ENCODE measurements around the gene CA6.
"Not testable (repeated sequence)": the region's sequence is repeated elsewhere in the genome, so short reads cannot be mapped to it uniquely, and the experiment has no call there.

Gene CA6

DNA sequence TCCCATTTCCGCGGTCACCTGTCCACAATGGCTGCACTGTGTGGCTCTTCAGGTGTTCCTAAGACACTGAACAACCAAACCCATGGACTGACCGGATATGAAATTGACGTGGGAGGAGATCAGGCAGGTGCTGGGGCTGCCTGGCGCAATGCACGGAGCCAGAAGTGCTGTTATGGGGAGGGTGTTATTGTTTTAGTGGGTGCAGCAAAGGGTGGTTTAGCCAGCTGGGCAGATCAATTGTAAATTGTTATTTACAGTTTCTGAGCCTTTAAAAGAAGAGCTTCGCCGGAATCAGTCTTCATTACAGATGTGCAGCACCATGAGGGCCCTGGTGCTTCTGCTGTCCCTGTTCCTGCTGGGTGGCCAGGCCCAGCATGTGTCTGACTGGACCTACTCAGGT is at the start of gene CA6:
CA6 (plus strand) TSS at position 301 of the 400 bp plus-strand sequence; CDS start at position 320, 19 bp downstream.
- no peak for DNase-seq

DNA sequence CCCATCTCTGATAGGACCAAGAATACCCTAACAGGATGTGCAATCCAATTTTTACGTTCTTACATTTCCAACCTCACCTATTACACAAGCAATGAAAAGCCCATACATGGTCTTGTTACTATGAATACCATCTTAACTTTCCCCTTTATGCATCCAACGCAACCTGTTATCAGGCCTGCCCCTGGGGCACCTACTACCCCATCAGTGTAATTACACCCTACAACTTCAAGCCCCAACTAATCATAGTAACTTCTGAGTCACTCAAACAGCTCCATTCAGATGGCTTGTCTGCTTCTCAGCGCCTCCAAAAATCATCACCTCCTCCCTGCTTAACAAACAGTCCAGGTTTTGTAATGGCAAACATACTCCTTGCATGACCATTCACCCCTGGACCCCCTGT is 48.9 kb upstream of the CA6 start:
- not testable (repeated sequence) for DNase-seq

DNA sequence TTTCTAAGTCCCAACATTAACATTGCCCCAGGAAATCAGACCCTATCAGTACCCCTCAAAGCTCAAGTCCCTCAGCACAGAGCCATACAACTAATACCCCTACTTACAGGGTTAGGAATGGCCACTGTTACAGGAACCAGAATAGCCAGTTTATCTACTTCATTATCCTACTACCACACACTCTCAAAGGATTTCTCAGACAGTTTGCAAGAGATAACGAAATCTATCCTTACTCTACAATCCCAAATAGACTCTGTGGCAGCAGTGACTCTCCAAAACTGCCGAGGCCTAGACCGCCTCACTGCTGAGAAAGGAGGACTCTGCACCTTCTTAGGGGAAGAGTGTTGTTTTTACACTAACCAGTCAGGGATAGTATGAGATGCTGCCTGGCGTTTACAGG is 48.2 kb upstream of the CA6 start:
- DNase-seq, result not testable (repeated sequence)

DNA sequence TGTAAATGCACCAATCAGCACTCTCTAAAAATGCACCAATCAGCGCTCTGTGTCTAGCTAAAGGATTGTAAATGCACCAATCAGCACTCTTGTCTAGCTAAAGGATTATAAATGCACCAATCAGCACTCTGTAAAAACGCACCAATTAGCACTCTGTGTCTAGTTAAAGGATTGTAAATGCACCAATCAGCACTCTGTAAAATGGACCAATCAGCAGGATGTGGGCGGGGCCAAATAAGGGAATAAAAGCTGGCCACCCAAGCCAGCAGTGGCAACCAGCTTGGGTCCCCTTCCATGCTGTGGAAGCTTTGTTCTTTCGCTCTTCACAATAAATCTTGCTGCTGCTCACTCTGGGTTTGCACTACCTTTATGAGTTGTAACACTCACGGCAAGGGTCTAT is 47.2 kb upstream of the CA6 start:
- DNase-seq, result not testable (repeated sequence)

DNA sequence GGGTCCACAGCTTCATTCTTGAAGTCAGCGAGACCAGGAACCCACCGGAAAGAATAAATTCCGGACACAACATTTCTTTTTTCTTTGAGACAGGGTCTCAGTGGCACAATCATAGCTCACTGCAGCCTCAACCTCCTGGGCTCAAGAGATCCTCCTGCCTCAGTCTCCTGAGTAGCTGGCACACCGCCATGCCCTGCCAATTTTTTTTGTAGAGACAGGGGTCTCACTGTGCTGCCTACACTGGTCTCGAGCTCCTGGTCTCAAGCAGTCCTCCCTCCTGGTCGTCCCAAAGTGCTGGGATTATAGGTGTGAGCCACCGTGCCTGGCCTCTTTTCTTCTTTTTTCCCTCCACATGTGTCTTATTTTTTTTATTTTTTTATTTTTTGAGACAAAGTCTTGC is 46.6 kb upstream of the CA6 start:
- no peak for DNase-seq

DNA sequence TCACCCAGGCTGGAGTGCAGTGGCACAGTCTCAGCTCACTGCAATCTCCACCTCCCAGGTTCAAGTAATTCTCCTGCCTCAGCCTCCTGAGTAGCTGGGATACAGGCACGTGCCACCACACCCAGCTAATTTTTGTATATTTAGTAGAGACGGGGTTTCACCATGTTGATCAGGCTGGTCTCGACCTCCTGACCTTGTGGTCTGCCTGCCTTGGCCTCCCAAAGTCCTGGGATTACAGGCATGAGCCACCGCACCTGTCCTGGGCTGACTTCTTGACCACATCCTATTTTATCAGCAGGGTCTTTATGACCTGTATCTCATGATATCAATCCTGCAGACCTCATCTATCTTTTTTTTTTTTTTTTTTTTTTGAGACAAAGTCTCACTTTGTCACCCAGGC is 45.0 kb upstream of the CA6 start:
- not testable (repeated sequence) for DNase-seq

DNA sequence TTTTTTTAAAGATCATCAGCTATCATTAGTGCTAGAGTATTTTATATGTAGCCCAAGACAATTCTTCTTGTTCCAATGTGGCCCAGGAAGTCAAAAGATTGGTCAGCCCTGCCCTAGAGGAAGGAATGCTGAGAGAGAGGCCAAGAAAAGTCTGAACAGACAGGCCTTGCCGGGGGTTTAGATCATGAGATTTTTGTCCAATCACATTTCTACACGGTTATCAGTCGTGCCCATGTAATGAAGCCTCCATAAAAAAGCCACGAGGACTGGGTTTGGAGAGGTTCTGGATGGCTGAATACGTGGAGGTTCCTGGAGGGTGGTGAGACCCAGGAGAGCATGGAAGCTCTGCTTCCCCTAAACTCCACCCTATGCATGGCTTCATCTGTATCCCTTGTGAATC is 42.9 kb upstream of the CA6 start:
- DNase-seq, result no peak

DNA sequence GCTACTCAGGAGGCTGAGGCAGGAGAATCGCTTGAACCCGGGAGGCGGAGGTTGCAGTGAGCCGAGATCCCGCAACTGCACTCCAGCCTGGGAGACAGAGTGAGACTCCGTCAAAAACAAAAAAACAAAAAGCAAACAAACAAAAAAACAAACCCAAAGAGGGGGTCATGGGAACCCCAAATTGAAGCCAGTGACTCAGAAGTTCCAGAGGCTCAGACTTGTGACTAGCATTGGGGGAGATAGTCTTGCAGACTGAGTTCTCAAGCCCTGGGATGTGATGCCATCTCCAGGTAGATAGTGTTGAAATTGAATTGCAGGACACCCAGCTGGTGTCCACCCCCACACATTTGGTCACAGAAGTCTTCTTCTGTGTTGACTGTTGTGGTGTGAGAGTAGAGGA is 42.3 kb upstream of the CA6 start:
- DNase-seq, result no peak

DNA sequence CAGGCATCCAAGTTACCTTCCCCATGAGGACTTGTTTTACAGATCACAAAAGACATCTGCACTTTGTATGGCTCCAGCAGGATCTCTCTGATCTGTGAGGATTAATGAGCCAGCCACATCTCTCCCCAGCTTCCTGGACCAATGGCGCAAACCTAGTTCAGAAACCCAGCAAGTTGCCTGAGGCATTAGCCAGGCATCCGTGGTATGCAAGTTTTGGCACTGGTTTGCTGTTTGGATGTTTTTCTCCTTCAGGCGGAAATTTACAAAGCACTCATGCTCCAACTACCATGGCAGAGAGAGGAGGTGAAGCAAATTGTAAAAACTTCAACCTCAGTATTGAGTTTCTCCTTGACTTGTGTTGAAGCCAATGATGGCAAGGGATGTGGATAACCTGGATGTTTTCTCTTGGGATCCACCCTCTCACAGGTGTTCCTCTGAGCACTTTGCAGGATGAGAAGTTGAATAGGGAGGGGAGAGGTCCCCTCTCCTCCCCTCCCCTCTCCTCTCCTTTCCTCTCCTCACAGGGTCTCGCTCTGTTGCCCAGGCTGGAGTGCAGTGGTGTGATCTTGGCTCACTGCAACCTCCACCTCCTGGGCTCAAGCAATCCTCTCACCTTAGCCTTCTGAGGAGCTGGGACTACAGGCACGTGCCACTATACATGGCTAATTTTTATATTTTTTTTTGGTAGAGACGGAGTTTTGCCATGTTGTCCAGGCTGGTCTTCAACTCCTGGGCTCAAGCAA is 41.6 kb upstream of the CA6 start:
- DNase-seq, result peak; percentile 68

DNA sequence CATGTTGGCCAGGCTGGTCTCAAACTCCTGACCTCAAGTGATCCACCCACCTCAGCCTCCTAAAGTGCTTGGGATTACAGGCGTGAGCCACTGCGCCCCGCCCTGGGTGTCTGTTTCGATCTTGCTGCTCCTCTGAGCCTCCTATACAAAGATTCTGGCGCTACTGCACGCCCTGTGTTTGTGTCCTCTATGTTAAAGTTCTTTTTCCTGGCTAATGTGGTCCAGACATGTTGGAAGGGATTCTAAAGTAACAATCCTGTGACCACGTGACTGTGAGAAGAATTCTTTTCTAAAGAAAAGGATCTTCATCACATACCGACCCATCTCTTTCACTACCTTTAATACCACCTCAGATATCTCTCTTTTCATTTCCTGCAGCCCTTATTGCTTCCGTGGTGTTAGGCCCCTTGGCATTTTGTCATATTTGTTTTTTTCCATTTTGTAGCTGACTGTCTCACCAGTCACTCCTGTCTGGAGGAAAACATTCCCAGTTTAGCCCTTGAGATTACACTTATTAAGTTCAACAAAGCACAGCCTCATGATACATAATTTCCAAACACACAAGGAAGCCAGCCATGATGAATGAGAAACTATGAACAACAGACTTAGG is 40.0 kb upstream of the CA6 start:
- DNase-seq, result no peak

DNA sequence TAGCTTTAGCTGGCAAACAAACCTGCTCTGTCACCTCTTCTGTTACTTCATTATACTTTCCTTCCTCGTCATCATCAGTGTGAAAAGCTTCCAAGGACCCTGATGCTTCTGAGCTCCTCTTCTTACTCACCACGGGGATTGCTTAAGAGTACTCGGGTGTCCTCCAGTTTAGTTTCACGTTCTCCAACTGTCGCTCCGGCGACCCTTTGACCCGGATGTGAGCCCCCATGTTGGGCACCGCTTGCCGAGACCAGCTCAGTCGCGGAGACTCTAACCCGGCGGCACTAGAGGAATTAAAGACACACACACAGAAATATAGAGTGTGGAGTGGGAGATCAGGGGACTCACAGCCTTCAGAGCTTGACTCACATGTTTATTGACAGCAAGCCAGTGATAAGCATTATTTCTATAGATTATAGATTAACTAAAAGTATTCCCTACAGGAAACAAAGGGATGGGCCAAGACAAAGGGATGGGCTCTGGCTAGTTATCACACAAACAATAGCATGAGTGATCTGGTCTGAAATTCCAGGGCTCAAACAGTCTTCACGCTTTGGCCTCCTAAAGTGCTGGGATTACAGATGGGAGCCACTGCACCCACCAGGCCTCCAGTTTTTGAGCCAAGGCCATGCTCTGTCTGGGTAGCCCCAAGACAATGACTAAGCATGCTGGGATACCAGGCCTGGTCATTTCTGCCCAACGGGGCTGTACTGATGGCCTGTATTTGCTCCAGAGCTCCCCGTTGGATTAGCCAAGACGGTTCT is 37.1 kb upstream of the CA6 start:
- no peak for DNase-seq

DNA sequence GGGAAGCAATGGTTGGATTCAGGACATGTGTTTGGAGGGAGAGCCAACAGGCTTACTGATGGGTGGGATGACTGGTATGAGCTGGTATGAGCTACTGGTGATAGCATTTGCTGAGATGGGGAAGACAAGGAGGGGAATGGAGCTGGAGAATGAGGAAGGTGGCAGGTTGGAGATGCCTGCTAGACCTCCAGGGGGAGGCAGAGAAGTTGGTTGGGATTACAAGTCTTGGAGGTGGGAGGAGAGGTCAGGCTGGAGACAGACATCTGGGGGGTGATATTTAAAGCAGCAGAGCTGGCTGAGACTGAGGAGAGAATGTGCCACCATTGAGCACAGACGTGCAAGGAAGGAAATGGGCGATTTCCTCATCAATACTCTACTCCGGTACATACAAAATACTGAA is 35.3 kb upstream of the CA6 start:
- no peak for DNase-seq

DNA sequence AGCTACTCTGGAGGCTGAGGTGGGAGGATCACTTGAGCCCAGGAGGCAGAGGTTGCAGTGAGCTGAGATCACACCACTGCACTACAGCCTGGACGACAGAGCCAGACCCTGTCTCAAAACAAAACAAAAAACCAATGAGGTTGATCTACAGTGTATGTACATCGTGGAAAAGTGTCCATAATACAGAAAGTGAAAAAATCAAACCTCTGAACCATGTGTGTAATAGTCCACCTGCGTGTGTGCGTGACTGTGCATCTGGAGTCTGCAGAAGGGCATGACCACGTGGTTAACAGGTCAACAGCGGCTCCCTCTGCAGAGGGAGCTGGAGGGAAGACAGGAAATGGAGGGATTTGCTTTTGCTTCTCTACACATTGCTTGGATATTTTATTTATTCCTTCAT is 34.8 kb upstream of the CA6 start:
- no peak for DNase-seq

DNA sequence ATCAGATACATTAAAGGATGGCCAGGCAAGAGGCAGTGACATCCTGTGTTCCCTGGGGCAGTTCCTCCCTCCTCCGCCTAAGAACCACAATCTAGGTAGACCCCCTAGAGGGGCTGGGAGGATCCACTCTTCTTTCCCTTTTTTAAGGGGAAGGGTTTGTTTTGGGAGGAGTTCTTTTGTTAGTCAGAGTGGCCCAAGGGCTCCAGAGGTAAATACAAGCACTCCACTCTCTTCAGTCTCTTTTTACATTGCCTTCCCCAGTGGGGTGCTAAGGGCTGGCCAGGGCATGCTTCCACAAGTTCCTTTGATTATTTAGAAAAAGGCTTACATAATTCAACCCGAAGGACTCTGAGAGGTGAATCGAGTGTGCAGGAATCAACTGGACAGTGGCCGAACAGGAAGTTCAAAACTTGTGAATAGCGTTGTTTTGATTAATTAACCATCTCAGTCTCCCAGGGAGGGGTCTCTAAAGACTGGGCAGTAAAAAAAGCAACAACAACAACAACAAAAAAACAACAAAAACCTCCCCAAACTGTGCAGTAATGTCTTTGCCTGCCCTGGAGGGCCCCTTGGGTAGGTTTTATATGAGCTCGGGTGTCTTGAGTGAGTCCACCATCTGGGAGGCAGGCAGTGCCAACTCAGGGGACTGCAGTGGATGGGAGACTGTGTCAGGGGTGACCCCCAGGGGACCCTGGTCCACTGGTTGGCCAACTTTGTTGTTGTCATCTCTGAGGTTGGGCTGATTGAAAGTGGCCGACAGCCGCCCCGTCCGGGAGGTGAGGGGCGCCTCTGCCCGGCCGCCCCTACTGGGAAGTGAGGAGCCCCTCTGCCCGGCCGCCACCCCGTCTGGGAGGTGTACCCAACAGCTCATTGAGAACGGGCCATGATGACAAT is 34.0 kb upstream of the CA6 start:
- DNase-seq, result no peak

DNA sequence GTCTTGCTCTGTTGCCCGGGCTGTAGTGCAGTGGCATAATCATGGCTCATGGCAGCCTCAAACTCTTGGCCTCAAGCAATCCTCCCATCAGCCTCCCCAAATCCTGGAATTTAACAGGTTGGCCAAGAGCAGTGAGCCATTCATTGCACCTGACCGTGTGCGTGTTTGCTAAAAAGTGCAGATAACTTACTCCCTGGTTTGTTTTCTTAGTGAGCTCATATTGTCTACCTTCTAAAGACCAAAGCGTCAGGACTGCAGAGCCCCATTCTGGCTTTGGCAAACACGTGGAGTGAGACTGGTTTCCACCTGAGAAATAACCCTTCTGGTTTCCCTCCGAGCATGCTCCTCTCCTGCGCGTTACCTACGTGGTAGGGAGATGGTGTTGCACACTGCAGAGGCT is 32.2 kb upstream of the CA6 start:
- DNase-seq, result no peak

DNA sequence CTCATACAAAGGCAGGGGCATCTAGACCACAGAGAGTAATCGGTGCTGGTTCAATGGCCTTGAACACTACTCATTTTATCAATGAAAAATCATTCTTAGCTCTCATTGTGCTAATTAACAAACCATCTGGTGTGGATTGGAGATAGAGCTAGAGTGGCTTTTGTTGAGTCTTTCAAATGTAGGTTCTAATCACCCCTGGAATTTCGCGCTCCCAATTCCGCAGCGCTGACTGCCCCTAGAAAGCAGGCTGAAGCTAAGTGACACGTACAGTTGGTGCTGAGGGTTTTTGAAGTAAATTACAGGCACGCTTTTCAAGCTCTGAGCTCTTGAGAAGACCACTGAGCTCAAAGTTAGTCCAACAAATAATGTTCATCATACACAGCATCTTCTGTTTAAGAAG is 31.2 kb upstream of the CA6 start:
- DNase-seq, result no peak

DNA sequence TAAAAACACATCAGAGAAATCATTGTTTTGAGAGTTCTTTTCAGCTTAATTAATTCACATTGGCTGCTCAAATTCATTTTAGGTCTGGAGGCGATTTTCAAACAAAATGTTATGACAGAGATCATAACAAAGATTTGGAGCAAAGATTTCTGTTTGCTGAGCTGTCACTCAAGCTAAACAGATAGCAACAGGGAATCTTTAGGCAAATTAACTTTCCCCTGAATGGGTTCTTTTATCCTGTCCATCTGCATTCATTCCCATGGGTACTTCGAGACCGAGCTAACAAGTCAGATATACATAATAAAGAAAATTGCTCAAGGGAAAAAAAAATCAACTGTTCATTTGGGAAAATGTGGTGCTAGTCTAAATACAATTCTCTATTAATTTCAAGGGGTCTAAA is 30.2 kb upstream of the CA6 start:
- DNase-seq, result no peak

DNA sequence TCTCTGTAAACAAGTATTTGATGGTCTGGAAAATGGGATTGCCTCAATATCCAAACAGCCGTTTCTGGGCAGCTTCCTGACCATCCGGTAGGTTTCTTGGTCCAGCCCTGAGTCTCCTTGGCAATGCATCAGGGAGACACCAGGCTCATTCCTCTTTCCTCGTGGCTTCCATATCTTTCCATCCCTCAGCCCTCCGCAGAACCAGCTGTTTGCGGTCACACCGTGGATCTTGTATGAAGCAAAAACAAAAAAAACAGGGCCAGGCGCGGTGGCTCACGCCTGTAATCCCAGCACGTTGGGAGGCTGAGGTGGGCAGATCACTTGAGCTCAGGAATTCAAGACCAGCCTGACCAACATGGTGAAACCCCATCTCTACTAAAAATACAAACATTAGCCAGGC is 28.1 kb upstream of the CA6 start:
- not testable (repeated sequence) for DNase-seq

DNA sequence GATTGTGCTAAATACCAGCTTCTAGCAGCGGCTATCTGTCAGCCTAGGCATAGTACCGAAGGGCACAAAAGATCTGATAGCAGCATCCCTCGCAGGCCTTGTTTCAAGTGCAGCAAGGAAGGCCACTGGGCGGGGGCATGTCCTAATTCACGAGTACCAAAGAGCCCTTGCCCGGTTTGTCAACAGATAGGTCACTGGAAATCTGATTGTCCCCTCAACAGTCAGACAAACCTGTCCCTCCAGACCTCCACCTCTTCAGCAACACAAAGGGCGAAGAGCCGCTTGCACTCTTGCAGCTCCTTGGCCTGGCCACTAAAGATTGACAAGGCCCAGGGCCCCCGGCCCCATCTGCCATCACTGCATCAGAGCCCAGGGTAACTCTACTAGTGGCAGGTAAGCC is 22.7 kb upstream of the CA6 start:
- no peak for DNase-seq

DNA sequence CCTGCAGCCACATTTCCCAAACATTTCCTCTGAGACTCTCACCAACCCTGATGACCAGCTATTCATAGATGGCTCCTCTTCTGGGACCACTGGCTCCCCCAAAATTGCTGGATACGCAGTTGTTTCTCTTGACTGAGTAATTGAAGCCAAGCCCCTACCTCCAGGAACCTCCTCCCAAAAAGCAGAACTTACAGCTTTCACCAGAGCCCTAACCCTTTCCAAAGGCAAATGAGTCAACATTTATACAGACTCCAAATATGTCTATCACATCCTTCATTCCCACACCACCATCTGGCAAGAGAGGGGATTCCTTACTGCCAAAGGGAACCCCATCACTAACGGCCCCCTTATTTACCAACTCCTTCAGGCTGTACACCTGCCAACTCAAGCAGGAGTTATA is 20.3 kb upstream of the CA6 start:
- DNase-seq, result no peak

DNA sequence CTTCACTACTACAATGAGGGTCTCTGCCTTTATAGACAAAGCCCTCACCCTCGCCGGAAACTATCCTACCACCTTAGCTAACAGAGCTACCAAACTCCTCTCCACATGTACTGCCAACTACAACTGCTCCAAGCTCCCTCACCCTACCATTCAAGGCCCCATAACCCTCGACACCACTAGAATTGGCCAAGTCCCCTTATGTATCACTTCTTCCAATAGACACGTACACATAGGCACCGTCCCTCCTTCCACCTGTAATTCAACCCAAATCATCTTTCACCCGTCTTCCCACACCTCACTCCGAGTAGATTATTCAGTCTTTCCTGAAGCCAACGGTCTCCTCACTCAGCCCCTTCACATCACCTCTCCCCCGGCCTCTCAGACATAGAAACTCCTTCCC is 19.7 kb upstream of the CA6 start:
- no peak for DNase-seq

DNA sequence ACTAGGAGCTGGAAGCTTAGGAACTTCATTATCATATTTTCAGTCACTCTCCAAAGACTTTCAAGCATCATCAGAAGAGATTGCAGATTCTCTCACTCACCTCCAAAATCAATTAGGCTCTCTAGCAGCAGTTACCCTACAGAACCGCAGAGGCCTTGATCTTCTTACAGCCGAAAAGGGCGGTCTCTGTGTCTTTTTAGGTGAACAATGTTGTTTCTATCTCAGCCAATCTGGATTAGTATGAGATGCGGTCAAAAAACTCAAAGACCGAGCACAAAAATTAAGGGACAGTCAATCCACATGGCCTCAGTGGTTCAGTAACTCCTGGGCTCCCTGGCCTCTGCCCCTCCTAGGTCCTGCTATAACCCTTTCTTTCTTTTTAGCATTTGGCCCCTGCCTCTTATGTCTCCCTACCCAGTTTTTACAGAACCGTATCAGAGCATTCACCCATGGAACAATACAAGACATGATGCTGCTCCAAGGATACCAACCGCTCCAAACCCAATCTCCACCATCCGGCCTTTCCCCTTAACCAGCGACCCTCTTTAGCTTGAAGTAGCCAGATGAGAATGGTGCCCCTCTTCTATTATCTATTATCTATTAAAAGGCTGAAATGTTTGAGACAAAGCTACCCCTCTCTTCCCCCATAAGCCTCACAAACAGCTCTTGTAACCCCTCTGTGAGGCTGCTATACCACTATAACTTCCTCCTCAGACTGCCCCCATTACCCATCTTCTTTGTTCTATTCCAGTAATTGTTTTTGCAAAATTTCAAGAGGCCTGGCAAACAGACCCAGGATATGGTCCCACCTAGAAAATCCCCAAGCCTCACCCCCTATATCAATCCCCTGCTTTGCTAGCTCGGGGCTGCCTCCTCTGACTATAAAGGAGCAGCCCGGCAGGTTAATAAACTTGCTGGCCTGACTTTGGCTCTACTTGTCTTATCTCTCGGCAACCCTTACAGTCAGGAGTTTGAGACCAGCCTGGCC is 18.7 kb upstream of the CA6 start:
- no peak for DNase-seq
